Airway epithelial cell (primary cell): ENCODE results near the gene SELPLG. TPM values are rescaled to one million over a fixed set of nuclear protein-coding genes. Genes with fewer than 3 reads are reported as not detected.

Experiments
- total RNA-seq: library from RNA; depleted of rRNA; stranded (reverse); fragments of >200 nt; gene quantifications from 2 replicates; pipeline ENCODE4 v1.2.3, GENCODE V29; 2015

The SELPLG gene
- total RNA-seq = 0.28 and 0.42 TPM in 2 replicates

GRCh38 chr12:108633534-108634248 is at the start of gene SELPLG:
TSS of gene SELPLG (minus strand) at chr12:108633894. CDS start at chr12:108624307, 9,587 bp downstream.

GRCh38 chr12:108597559-108598471 is 35.9 kb downstream of the SELPLG start, which contains the start of gene TMEM119:
TSS of gene TMEM119 (minus strand) at chr12:108598084. CDS start at chr12:108592383, 5,701 bp downstream.

Other genes with a start within 250 kb of the SELPLG start
- 0.70 and 3.7 TPM in 2 replicates for gene FICD, start 118.6 kb downstream of the SELPLG start, total RNA-seq
- 38.4 and 43.1 TPM in 2 replicates for gene SART3, start 72.7 kb downstream of the SELPLG start, total RNA-seq
- 80.0 and 109 TPM in 2 replicates for gene ISCU, start 71.3 kb downstream of the SELPLG start, total RNA-seq
- gene TMEM119, start 35.8 kb downstream of the SELPLG start, total RNA-seq = 0.05 and 0.35 TPM in 2 replicates
- gene CORO1C, start 97.6 kb upstream of the SELPLG start, total RNA-seq = 123 and 141 TPM in 2 replicates
- 13.9 and 25.0 TPM in 2 replicates for gene SSH1, start 223.7 kb upstream of the SELPLG start, total RNA-seq
- not detected in 2 replicates for gene DAO, start 246.2 kb upstream of the SELPLG start, total RNA-seq